Spleen (tissue), 11 donors: Measurements from ENCODE around the gene PRCD. TPM values are rescaled to one million over a fixed set of nuclear protein-coding genes. Genes with fewer than 3 reads are reported as not detected.
A peak's percentile ranks its signal among the peaks of the same experiment; 100 is the strongest.

Experiments used
- DNase-seq: peaks from one replicate; pipeline ENCODE4 v3.0.0-alpha.2; 2020
- H3K27ac ChIP-seq, 8 donors: fragments of 200-600 bp; sonication (generic) in 7 of 8; 1 replicate in 4 of 8; 2 replicates in 4 of 8; pipeline versions ENCODE4 v1.5.0 to v1.8.0; 2016 to 2021; ENCODE audit warnings: inconsistent platforms in 4 of 8, mild to moderate bottlenecking in 4 of 8, moderate library complexity in 1 of 8
- H3K27me3 ChIP-seq, 7 donors: fragments of 200-600 bp; sonication (generic) in 6 of 7; replicated peaks in 1 of 7; 1 replicate in 4 of 7; 2 replicates in 3 of 7; pipeline versions ENCODE4 v1.5.0 to v1.8.0; 2016 to 2021; ENCODE audit warnings: inconsistent platforms in 3 of 7, mild to moderate bottlenecking in 1 of 7
- H3K36me3 ChIP-seq, 6 donors: fragments of 200-600 bp; sonication (generic) in 5 of 6; 1 replicate in 4 of 6; 2 replicates in 2 of 6; pipeline versions ENCODE4 v1.5.0 to v1.8.0; 2016 to 2021; ENCODE audit warnings: inconsistent platforms in 2 of 6
- H3K4me1 ChIP-seq, 6 donors: fragments of 200-600 bp; sonication (generic) in 5 of 6; 1 replicate in 3 of 6; 2 replicates in 3 of 6; pipeline versions ENCODE4 v1.5.0 to v1.8.0; 2016 to 2021; ENCODE audit warnings: inconsistent platforms in 3 of 6
- H3K4me3 ChIP-seq, 8 donors: fragments of 200-600 bp; sonication (generic) in 7 of 8; 1 replicate in 4 of 8; 2 replicates in 4 of 8; pipeline versions ENCODE4 v1.5.0 to v1.8.0; 2016 to 2021; ENCODE audit warnings: inconsistent platforms in 4 of 8, mild to moderate bottlenecking in 4 of 8, moderate library complexity in 2 of 8
- H3K9me3 ChIP-seq, 8 donors: fragments of 200-600 bp; sonication (generic) in 7 of 8; 1 replicate in 4 of 8; 2 replicates in 4 of 8; pipeline versions ENCODE4 v1.5.0 to v1.8.0; 2016 to 2021; ENCODE audit warnings: inconsistent platforms in 4 of 8
- CTCF ChIP-seq, 11 experiments: fragments of 200-600 bp in 7 of 11; fragments of 450-650 bp in 4 of 11; sonication (generic) in 4 of 11; IDR thresholded peaks in 8 of 11; conservative IDR thresholded peaks in 3 of 11; 1 replicate in 7 of 11; 2 replicates in 4 of 11; pipeline versions ENCODE4 v1.4.0 to v1.8.0; 2016 to 2021; ENCODE audit warnings: antibody characterized with exemption in 11 of 11, inconsistent platforms in 4 of 11, mild to moderate bottlenecking in 1 of 11
- POLR2A ChIP-seq, 3 donors: fragments of 450-650 bp; IDR thresholded peaks; one replicate each; pipeline ENCODE4 v1.5.1; 2017; ENCODE audit warnings: antibody characterized with exemption in 3 of 3, mild to moderate bottlenecking in 1 of 3
- POLR2AphosphoS5 ChIP-seq, 3 donors: sonication (generic); formaldehyde crosslinking; IDR thresholded peaks; one replicate each; pipeline ENCODE4 v1.5.1; 2017; ENCODE audit warnings: antibody characterized with exemption in 3 of 3
- WGBS, 5 donors: extraction: QIAGEN DNeasy Blood & Tissue Kit in 3 of 5; methylation state at CpG; one replicate each; pipeline versions ENCODE4 v1.1.5 to v1.1.7; 2013 to 2018; 5-methylcytosine and 5-hydroxymethylcytosine counted together
- intact Hi-C: fragments of 100-400 bp; cut with DNase I; formaldehyde crosslinking; loops from one replicate; pipeline ENCODE4 v1.15.0; 2023; ENCODE audit warnings: low total_unique reads
- polyA plus RNA-seq, 3 donors: library from polyadenylated mRNA; stranded (reverse); fragments of 200-250 nt; gene quantifications; one replicate each; pipeline ENCODE4 v1.2.1, GENCODE V29; 2013
- total RNA-seq, 7 donors: library from RNA; depleted of rRNA in 3 of 7; stranded (reverse); fragments of >200 nt in 3 of 7; fragmentation: NEBNext Ultra II Directional in 4 of 7; extraction: Animal tissue kit (Norgen Biotek cat#: 25700) in 4 of 7; gene quantifications; one replicate each; pipeline versions ENCODE4 v1.1.0 to v1.2.1, GENCODE V29; 2016 to 2021
- donor health status: healthy with polysubstance abuse.
- donor health status: DM: no; HTN: no; CAD: no; lungs with moderate emphysema.
- donor health status: DM: no; HTN: no; CAD: no.
- donor health status: Bipolar disorder and iron deficiency.
- donor health status: healthy.
- donor health status: DM: no; HTN: no; CAD: no.
- donor health status: DM: yes; HTN: yes; CAD: no.

Gene PRCD
- total and polyA plus RNA-seq, 10 donors = 3.5 to 54.1 (median 11.8) TPM

DNA sequence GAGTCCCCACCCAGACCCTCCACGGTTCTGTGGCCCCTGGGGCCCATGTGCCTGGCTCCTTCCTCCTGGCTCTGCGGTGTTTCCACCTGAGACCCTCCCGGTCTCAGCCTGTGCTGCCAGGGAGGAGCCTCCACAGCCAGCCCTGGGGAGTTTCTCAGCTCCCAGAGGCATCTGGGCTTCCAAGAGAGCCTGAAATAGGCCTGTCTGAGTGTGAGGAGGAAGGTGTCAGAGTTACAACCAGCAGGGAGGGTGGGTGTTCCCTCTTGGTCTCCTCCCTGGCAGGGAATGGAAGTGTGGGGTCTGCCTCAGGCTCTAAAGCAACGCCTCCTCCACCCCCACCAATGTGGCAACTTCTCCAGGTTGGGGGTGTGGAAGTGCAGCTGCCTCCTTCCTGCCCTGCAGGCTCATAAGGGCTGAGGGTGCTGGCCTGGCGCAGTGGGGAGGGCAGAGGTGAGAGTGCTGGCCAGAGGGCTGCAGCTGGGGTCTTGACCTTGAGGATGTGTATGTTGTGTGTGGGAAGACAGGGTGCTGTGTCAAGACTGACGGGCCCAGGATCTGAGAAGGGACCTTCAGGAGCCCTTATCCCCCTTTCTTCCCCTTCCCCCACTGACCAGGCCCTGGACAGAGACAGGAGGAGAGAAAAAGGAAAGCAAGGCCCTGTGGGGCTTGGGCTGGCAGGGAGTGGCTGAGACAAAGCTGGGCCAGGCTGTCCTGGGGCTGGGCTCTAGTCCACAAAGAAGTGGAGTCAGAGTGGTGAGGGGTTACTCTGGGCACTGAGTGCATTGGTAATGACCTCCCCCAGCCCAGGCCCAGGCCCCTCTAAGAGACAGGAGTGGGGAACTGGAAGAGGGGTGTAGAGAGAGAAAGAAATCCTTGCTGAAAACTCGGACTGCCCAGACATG, 4.8 kb upstream of the PRCD start:
- peak in 1 of 3 donors; percentile 37 for TF ChIP-seq POLR2AphosphoS5 (IDR thresholded peaks at IDR 0.05)
- no peak for TF ChIP-seq CTCF (IDR thresholded peaks at IDR 0.05 in 8 of 11, conservative IDR thresholded peaks at IDR 0.05 in 3 of 11)
- no peak for TF ChIP-seq POLR2A (IDR thresholded peaks at IDR 0.05)
- Histone ChIP-seq H3K27ac (peak overlapping the region in 4 of 8 donors; percentile 24 to 30 (median 25)), H3K4me1 (peaks cover 11 to 79% (median 46%) of the 10 kb centered on the region in 6 donors), H3K36me3 (no peaks in the 10 kb centered on the region), H3K9me3 (no peaks in the 10 kb centered on the region), H3K27me3 (peaks cover 0 to 43% (median 22%) of the 10 kb centered on the region in 7 donors), H3K4me3 (no peak overlapping the region)
- WGBS, 5 donors = 63 to 83% (median 66%) methylated on average over 6 to 7 of the region's 7 CpGs
- intact Hi-C loops = no loop called here
- peak; percentile 51 for DNase-seq

- WGBS, 5 donors = 86 to 90% (median 86%) methylated on average over 13 to 19 of the region's 19 CpGs
- intact Hi-C loops = no loop called here
- Histone ChIP-seq H3K27ac (peak overlapping the region in 4 of 8 donors; percentile 24 to 59 (median 36)), H3K36me3 (no peaks in the 10 kb centered on the region), H3K4me3 (peak overlapping the region in 1 of 8 donors; percentile 72), H3K9me3 (no peaks in the 10 kb centered on the region), H3K27me3 (peaks cover 0 to 52% (median 22%) of the 10 kb centered on the region in 7 donors), H3K4me1 (peaks cover 7 to 79% (median 46%) of the 10 kb centered on the region in 6 donors)
- no peak for DNase-seq
- TF ChIP-seq POLR2AphosphoS5 (IDR thresholded peaks at IDR 0.05) (peak in 1 of 3 donors; percentile 21), POLR2A (IDR thresholded peaks at IDR 0.05) (no peak)
These were observed 3.9 kb upstream of the PRCD start for GRCh38 chr17:76535788-76536510.

DNA sequence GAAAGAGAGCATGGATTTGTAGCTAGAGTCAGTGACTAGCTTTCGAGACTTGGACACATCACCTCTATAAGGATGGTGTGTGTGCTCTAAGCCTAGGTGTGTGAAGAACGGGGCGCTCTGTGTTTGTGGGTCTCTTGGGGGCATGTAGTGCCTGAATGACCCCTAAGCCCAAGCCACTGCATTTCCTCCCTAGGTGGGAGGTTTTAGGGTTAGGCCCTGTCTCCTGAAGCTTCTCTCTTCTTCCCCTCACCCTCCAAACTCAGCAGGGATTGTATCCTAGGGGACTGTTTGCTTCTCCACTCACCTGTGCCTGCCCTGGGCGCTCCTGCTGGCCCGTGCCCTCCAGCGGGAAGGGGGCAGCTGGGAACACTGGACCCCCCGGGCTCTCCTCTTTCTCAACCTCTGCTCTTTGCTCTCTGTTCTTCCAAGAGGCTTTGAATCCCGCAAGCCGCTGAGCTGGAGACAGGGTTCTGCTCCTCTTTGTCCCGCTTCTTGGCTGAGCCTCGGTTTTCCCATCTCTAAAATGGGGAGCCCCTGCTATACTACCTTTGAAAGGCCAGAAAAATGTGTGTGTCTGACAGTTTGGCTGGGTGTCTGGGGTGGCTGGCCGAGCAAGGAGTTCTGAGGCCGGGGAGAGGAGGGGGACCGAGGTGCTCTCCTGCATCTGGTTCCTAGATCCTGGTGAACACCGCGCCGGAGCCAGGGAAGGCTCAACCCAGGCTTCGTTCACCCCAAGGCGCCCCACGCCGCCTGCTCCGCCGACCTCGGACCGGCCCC, 3.1 kb upstream of the PRCD start:
- Histone ChIP-seq H3K36me3 (no peaks in the 10 kb centered on the region), H3K4me1 (peaks cover 3 to 77% (median 42%) of the 10 kb centered on the region in 6 donors), H3K27me3 (peaks cover 0 to 52% (median 22%) of the 10 kb centered on the region in 7 donors), H3K4me3 (peak overlapping the region in 7 of 8 donors; percentile 17 to 72 (median 44)), H3K27ac (peak overlapping the region in 6 of 8 donors; percentile 43 to 67 (median 59)), H3K9me3 (no peaks in the 10 kb centered on the region)
- no peak for DNase-seq
- intact Hi-C loops = no loop called here
- WGBS, 5 donors = 69 to 83% (median 71%) methylated on average over 17 to 25 of the region's 25 CpGs
- TF ChIP-seq POLR2A (IDR thresholded peaks at IDR 0.05) (no peak), POLR2AphosphoS5 (IDR thresholded peaks at IDR 0.05) (no peak), CTCF (IDR thresholded peaks at IDR 0.05 in 8 of 11, conservative IDR thresholded peaks at IDR 0.05 in 3 of 11) (no peak)

- DNase-seq = peak; percentile 73
- intact Hi-C loops = no loop called here
- no peaks in the 10 kb centered on the region for H3K36me3 ChIP-seq
- no peaks in the 10 kb centered on the region for H3K9me3 ChIP-seq
- peak overlapping the region in 6 of 8 donors; percentile 43 to 67 (median 59) for H3K27ac ChIP-seq
- no peak for TF ChIP-seq POLR2AphosphoS5 (IDR thresholded peaks at IDR 0.05)
- TF ChIP-seq CTCF (IDR thresholded peaks at IDR 0.05 in 8 of 11, conservative IDR thresholded peaks at IDR 0.05 in 3 of 11) = no peak
- no peak for TF ChIP-seq POLR2A (IDR thresholded peaks at IDR 0.05)
- H3K27me3 ChIP-seq = peaks cover 0 to 55% (median 22%) of the 10 kb centered on the region in 7 donors
- peak overlapping the region in 7 of 8 donors; percentile 17 to 72 (median 44) for H3K4me3 ChIP-seq
- WGBS, 5 donors = 10 to 17% (median 15%) methylated on average over 4 to 26 of the region's 26 CpGs
- peaks cover 3 to 71% (median 42%) of the 10 kb centered on the region in 6 donors for H3K4me1 ChIP-seq
These were observed 2.6 kb upstream of the PRCD start for GRCh38 chr17:76537288-76537577.
